Stimulated activated CD8-positive, alpha-beta memory T cell treated with anti-CD3 and anti-CD28 coated beads, Interleukin-12 subunit alpha, Interleukin-12 subunit beta, amount 100 ng/mL, for 4 hours (primary cell): ENCODE data around the gene KPNA3.
"Not testable (repeated sequence)": the region's sequence is repeated elsewhere in the genome, so short reads cannot be mapped to it uniquely, and the experiment has no call there.

Experiments used
- DNase-seq: peaks from one replicate; pipeline ENCODE4 v3.0.0-alpha.2; 2020; ENCODE audit warnings: low read depth

KPNA3 gene

DNA sequence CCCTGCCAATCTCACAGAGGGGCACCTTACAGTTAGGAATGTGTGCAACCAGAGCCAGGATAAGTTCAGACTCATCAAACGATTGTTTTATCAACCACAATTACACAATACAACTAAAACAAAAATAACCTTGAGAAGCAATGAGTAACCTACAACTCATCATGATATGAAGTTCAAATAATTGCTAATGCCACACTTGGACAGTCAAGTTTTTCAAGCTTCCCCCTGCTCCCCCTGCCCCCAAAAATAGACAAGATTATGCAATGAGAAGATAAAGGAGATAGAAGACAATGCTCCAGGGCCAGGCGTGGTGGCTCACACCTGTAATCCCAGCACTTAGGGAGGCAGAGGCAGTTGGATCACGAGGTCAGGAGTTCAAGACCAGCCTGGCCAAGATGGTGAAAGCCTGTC lies 13.6 kb upstream of the KPNA3 start:
- DNase-seq: no peak

DNA sequence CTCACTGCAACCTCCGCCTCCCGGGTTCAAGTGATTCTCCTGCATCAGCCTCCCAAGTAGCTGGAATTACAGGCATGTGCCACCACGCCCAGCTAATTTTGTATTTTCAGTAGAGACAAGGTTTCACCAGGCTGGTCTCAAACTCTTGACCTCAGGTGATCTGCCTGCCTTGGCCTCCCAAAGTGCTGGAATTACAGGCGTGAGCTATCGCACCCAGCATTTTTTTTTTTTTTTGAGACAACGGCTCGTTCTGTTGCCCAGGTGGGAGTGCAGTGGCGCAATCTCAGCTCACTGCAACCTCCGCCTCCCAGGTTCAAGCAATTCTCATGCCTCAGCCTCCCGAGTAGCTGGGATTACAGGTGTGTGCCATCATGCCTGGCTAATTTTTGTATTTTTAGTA lies 10.6 kb upstream of the KPNA3 start:
- not testable (repeated sequence) for DNase-seq

DNA sequence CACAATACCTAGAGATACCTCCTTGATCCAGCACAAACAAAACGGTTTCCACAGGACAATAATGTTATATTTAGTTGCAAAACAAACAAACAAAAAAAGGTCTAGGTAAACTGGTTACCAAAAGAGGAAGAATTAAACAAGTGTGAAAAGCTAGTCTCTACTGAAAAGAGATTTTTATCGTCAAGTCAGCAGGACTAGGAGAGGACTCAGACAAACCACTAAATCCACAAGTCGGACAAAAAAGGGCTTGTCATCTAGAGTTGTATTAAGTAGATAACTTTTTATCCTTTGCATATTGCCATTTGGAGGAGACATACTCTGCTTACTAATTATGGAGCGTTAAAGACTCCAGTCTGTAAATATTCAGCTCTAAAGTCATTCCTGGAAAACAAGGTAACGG lies 9.9 kb upstream of the KPNA3 start:
- DNase-seq: no peak

- DNase-seq: peak; percentile 29
Measured at GRCh38 chr13:49791711-49792549, 552 bp downstream of the KPNA3 start.

DNA sequence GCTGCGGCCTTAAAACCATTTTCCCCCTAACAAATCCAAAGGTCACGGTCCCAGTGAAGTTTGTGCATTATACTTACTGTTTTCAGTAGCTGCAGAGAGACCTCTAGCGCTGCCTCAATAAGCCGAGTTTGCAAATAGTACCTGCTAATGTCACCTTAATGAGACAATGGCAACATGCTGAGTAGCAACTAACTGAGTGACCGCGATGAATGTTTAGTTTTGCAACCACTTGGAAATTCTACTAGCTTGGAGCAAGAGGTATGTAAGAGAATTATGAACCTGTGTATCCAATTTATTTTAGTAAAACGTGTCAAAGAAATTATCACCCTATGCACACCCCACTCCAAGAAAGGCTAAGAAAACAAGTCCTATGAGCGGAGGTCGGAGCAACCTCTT lies 1.2 kb downstream of the KPNA3 start:
- DNase-seq: no peak

DNA sequence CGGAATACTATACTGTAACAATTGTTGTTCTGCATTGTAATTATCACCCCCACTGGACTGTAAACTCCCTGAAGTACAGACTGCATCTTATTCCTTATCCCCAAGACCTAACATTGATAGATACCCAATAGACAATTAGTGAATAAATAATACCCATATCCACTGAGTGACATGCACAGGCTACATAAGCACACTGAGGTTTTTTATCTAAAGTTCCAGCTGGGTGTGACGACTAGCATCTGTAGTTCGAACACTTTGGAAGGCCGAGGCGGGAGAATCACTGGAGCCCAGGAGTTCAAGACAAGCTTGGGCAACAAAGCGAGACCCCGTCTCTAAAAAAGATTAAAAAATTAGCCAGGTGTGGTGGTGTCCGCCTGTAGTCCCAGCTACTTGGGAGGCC lies 2.5 kb downstream of the KPNA3 start:
- no peak for DNase-seq

- DNase-seq: no peak
Measured at GRCh38 chr13:49786401-49787008, 6.0 kb downstream of the KPNA3 start.

DNA sequence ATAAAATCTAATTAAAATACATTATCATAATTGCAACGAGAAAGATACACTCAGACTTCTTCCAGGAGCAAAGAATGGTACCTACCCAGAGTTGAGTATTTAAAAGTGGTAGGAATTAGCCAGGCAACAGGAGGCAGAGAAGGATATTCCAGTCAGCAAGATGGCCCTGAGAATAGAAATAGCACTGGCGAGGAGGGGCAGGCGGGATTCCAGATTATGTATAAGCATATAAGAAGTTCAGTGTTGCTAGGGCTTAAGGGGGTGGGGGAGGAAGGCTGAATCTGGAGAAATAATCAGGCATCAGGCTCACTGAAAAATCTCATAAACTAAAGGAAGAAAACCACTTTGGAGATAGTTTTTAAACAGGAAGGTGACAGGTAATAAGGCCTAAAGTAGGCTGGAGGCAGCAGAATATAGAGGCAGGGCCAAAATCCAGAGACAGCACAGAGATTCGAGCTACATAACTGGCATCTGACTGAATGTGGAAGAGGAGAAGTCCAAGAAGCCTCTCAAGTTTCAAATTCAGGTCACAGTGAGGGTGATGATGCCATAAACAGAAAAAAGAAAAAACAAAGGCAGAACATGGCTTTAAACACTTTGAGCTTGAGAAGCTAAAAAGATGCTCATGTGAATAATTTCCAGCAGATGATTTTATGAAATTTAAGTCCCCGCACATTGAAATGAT lies 7.5 kb downstream of the KPNA3 start:
- DNase-seq: no peak

GRCh38 chr13:49783865-49784264 lies 8.6 kb downstream of the KPNA3 start:
- no peak for DNase-seq

GRCh38 chr13:49782784-49783183 lies 9.7 kb downstream of the KPNA3 start:
- DNase-seq: no peak

DNA sequence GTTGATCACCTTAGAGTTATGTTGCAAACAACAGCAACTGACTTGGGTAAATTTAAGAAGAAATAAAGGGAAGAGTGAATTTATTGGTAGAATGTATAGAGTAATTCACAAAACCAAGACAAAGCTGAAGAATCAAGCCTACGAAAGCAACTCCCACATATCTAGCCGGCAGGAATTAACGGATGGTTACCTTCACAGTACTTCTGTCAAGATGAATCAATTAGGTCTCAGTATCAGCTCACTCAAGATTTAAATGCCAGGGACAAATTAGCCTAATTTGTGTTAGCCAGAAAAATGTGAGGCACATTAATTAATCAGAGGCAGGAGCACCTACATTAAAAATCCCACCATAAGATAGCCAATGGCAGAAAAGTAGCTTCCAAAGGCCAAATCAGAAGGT lies 10.7 kb downstream of the KPNA3 start:
- DNase-seq: no peak

DNA sequence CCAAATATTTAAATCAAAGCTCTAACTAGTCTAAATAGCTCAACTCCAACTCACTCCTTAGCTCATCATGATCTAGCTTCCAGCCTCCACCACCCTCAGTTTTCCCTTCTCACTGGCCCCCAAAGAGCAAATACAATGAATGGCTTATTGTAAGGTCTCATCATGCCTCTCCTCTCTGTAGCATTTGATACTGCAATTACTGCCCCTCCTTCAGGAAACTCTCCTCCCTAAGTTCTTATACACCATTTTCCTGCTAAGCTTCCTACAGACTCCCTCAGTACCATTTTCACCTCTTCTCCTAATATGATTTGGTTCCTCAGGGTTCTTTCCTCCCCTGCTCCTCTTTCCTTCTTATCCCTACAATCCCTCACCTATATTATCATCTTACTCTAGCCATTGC lies 12.8 kb downstream of the KPNA3 start:
- DNase-seq: no peak

DNA sequence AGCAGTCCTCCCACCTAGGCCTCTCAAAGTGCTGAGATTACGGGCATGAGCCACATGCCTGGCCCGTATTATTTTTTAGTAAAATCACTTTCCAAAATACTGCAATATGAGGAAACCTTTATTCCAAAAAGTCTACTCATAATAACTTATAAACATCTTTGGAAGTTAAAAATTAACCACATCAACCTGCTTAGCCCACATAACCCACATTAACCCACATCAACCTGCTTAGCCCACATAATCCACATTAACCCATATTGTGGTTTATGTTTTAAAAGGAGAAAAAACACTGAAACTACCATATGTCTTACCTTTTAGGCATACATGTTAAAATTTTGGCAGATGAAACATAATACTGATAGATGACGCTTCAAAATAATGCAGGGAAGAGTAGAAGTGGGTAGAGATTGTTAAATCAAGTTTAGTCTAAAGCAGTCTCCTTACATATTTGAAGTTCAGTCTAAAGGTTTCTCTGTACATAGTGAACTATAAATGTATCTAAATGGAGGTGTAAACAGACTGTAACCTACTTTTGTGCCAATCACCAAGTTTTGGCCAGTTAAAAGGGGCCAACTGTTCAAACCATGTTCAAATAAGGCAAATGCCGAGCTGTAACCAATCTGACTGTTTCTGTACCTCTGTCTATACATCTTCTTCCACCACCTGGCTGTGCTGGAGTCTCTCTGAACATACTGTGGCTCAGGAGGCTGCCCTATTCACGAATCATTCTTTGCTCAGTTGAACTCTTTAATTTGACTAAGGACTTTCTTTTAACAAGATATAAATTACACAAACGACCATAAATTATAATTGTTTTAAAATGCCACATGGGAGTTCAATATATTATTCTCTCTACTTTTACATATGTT lies 14.5 kb downstream of the KPNA3 start:
- DNase-seq: no peak

GRCh38 chr13:49776871-49777270 lies 15.6 kb downstream of the KPNA3 start:
- DNase-seq: no peak

- DNase-seq: no peak
Measured at GRCh38 chr13:49774376-49775005, 18.0 kb downstream of the KPNA3 start.

- DNase-seq: no peak
Measured at GRCh38 chr13:49772828-49773227, 19.7 kb downstream of the KPNA3 start.

DNA sequence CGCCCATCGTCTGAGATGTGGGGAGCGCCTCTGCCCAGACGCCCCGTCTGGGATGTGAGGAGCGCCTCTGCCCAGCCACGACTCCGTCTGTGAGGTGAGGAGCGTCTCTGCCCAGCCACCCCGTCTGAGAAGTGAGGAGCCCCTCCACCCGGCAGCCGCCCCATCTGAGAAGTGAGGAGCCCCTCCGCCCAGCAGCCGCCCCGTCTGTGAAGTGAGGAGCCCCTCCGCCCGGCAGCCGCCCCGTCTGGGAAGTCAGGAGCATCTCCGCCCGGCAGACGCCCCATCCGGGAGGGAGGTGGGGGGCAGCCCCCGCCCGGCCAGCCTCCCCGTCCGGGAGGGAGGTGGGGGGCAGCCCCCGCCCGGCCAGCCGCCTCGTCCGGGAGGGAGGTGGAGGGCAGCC lies 30.7 kb downstream of the KPNA3 start:
- DNase-seq: not testable (repeated sequence)

DNA sequence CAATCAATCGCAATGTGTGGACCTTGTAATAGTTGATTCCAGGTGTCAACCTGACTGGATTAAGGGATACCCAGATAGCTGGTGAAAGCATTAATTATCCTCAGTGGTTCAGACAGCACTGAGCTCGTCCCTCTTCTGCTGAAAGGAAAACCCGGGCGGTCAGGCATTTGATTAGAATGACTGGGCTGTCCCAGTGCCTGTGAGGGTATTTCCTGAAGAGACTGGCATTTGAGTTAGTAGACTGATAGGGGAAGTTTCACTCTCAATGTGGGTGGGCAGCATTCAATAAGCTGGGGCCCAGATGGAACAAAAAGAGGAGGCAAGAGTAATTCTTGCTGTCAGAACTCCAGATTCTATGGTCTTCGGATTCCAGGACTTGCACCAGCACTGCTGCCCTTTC lies 31.9 kb downstream of the KPNA3 start:
- DNase-seq: no peak

- no peak for DNase-seq
Measured at GRCh38 chr13:49759503-49759902, 33.0 kb downstream of the KPNA3 start.

DNA sequence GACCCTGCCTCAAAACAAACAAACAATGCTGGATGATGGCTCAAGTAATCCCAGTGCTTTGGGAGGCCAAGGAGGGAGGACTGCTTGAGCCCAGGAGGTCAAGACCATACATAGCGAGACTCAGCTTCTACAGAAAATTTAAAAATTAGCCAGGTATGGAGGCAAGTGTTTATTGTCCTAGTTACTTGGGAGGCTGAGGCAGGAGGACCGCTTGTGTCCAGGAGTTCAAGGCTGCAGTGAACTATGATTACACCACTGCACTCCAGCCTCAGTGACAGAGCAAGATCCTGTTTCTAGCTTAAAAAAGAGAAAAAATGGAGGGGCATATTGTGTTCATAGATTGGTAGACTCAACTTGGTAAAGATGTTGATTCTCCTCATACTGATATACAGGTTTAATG lies 36.2 kb downstream of the KPNA3 start:
- DNase-seq: no peak

GRCh38 chr13:49754146-49754545 lies 38.3 kb downstream of the KPNA3 start:
- no peak for DNase-seq

- no peak for DNase-seq
Measured at GRCh38 chr13:49749848-49750247, 42.6 kb downstream of the KPNA3 start.
